AG04450 (cell line): ENCODE data around the gene TMEM145. TPM values are rescaled to one million over a fixed set of nuclear protein-coding genes. Genes with fewer than 3 reads are reported as not detected.

Experiments used
- CTCF ChIA-PET: fragments of 300-600, 350-600 bp; formaldehyde crosslinking; extraction: SDS; loops from one replicate; lab custom pipeline; 2022; ENCODE audit warnings: antibody characterized with exemption, inconsistent platforms; lab: Charles Lee
- POLR2A ChIA-PET: fragments of 350-600 bp; formaldehyde crosslinking; extraction: SDS; loops from one replicate; lab custom pipeline; 2021; ENCODE audit warnings: antibody characterized with exemption, inconsistent platforms; lab: Yijun Ruan, JAX
- DNase-seq: peaks from one replicate; pipeline ENCODE4 v3.0.0-alpha.2; 2011; ENCODE audit warnings: low read depth, low spot score
- H3K27ac ChIP-seq: one replicate; pipeline ENCODE4 v1.5.1; 2012; ENCODE audit warnings: low read depth, low read length, control low read depth
- H3K27me3 ChIP-seq: one replicate; pipeline ENCODE4 v1.6.0; 2012; ENCODE audit warnings: low read length; ENCODE audit not compliant: control insufficient read depth, insufficient read depth
- H3K4me3 ChIP-seq: 2 replicates; pipeline ENCODE4 v1.5.1; 2011; ENCODE audit warnings: mild to moderate bottlenecking, low read depth, low read length, control low read depth
- H3K9me3 ChIP-seq: 2 replicates; pipeline ENCODE4 v1.5.1; 2012; ENCODE audit warnings: low read length; ENCODE audit not compliant: control insufficient read depth, insufficient read depth
- polyA plus RNA-seq: library from polyadenylated mRNA; depleted of rRNA; stranded (reverse); fragments of >200 nt; gene quantifications from 2 replicates; pipeline ENCODE4 v1.2.3, GENCODE V29; 2011
- TF ChIP-seq, protein P1 (sequence below): IDR thresholded peaks from 2 replicates; pipeline ENCODE4 v1.5.1; 2011; ENCODE audit warnings: low read depth, low read length, control low read depth, inconsistent platforms

Gene TMEM145
- polyA plus RNA-seq, 1 experiment = not detected

DNA sequence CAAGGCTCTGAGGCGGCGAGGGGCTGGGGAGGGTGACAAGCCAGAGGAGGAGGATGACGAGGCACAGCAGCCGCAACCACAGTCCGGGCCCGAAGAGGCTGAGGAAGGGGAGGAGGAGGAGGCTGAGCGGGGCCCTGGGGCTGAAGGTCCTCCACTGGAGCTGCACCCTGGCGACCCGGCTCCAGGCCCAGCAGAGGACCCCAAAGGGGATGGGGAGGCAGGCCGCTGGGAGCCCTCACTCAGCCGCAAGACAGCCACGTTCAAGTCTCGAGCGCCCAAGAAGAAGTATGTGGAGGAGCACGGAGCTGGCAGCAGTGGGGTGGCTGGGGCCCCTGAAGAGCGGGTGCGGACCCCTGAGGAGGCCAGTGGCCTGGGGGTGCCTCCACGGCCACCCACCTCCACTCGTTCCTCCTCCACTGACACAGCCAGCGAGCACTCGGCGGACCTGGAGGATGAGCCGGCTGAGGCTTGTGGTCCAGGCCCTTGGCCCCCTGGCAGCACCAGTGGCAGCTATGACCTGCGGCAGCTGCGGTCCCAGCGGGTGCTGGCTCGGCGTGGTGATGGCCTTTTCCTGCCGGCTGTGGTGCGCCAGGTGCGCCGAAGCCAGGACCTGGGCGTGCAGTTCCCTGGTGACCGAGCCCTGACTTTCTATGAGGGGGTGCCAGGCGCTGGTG lies 41.1 kb upstream of the TMEM145 start:
- TF ChIP-seq, protein P1, sequence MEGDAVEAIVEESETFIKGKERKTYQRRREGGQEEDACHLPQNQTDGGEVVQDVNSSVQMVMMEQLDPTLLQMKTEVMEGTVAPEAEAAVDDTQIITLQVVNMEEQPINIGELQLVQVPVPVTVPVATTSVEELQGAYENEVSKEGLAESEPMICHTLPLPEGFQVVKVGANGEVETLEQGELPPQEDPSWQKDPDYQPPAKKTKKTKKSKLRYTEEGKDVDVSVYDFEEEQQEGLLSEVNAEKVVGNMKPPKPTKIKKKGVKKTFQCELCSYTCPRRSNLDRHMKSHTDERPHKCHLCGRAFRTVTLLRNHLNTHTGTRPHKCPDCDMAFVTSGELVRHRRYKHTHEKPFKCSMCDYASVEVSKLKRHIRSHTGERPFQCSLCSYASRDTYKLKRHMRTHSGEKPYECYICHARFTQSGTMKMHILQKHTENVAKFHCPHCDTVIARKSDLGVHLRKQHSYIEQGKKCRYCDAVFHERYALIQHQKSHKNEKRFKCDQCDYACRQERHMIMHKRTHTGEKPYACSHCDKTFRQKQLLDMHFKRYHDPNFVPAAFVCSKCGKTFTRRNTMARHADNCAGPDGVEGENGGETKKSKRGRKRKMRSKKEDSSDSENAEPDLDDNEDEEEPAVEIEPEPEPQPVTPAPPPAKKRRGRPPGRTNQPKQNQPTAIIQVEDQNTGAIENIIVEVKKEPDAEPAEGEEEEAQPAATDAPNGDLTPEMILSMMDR = no peak
- Histone ChIP-seq H3K27me3 (no peaks in the 10 kb centered on the region), H3K4me3 (no peak overlapping the region), H3K27ac (no peak overlapping the region), H3K9me3 (no peaks in the 10 kb centered on the region; the same call in 1 of the 2 replicates)
- ChIA-PET CTCF (no interaction called here), POLR2A (no interaction called here)
- no peak for DNase-seq

DNA sequence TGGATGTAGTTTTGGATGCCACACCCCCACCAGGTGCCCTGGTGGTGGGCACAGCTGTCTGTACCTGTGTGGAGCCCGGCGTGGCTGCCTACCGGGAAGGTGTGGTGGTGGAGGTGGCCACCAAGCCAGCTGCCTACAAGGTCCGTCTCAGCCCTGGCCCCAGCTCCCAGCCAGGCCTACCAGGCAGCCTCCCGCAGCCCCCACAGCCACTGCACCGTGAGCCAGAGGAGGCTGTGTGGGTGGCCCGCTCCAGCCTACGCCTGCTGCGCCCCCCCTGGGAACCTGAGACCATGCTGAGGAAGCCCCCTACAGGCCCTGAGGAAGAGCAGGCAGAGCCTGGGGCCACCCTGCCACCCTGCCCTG lies 40.6 kb upstream of the TMEM145 start:
- ChIA-PET CTCF (no interaction called here), POLR2A (no interaction called here)
- H3K27me3 ChIP-seq = no peaks in the 10 kb centered on the region
- no peak for DNase-seq
- H3K9me3 ChIP-seq = no peaks in the 10 kb centered on the region; the same call in 1 of the 2 replicates
- H3K27ac ChIP-seq = no peak overlapping the region
- TF ChIP-seq, protein P1 = no peak
- H3K4me3 ChIP-seq = no peak overlapping the region

DNA sequence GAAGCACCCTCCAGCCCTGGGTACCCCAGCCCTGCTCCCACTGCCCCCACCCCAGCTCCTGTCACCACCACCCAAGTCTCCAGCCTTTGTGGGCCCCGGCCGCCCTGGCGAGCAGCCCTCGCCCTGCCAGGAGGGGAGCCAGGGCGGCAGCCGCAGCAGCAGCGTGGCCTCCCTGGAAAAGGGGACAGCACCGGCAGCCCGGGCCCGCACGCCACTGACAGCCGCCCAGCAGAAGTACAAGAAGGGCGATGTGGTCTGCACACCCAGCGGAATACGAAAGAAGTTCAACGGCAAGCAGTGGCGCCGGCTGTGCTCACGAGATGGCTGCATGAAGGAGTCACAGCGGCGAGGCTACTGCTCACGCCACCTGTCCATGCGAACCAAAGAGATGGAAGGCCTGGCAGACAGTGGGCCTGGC lies 40.1 kb upstream of the TMEM145 start:
- TF ChIP-seq, protein P1 = no peak
- Histone ChIP-seq H3K27ac (no peak overlapping the region), H3K9me3 (no peaks in the 10 kb centered on the region; the same call in 1 of the 2 replicates), H3K4me3 (no peak overlapping the region), H3K27me3 (no peaks in the 10 kb centered on the region)
- CTCF ChIA-PET = no interaction called here
- DNase-seq = no peak
- POLR2A ChIA-PET = no interaction called here

DNA sequence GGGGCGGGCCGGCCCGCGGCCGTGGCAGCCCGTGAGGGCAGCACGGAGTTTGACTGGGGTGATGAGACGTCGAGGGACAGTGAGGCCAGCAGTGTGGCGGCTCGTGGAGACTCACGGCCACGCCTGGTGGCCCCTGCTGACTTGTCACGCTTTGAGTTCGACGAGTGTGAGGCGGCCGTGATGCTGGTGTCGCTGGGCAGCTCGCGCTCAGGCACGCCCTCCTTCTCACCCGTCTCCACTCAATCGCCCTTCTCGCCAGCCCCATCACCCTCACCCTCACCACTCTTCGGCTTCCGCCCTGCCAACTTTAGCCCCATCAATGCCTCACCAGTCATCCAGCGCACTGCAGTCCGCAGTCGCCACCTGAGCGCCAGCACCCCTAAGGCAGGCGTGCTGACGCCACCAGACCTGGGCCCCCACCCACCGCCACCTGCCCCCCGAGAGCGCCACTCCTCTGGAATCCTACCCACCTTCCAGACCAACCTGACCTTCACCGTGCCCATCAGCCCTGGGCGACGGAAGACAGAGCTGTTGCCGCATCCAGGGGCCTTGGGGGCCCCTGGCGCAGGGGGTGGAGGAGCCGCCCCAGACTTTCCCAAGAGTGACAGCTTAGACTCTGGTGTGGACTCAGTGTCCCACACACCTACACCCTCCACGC lies 39.6 kb upstream of the TMEM145 start:
- TF ChIP-seq, protein P1 = no peak
- POLR2A ChIA-PET = no interaction called here
- CTCF ChIA-PET = no interaction called here

DNA sequence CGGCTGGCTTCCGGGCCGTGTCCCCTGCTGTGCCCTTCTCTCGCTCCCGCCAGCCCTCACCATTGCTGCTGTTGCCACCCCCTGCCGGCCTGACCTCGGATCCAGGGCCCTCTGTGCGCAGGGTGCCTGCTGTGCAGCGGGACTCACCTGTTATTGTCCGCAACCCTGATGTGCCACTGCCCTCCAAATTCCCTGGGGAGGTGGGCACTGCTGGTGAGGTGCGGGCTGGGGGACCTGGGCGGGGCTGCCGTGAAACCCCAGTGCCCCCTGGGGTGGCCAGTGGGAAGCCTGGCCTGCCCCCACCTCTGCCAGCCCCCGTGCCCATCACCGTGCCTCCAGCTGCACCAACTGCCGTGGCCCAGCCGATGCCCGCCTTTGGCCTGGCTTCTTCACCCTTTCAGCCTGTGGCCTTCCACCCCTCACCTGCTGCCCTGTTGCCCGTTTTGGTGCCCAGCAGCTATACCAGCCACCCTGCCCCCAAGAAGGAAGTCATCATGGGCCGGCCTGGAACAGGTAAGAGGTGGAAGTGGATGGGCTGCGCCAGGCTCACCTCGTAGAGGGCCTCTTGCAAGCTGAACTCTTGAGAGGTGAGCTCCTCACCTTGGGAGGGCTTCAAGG lies 38.9 kb upstream of the TMEM145 start:
- TF ChIP-seq, protein P1 = no peak
- H3K9me3 ChIP-seq = no peaks in the 10 kb centered on the region; the same call in 1 of the 2 replicates
- no peak overlapping the region for H3K4me3 ChIP-seq
- POLR2A ChIA-PET = interaction anchor here (0.6 kb wide), 1 partner anchor 16 kb away, joined by 3 read pairs; no protein-coding TSS in a partner anchor
- H3K27ac ChIP-seq = no peak overlapping the region
- CTCF ChIA-PET = interaction anchor here (0.9 kb wide), 1 partner anchor 27 kb away, joined by 3 read pairs; no protein-coding TSS in a partner anchor
- H3K27me3 ChIP-seq = no peaks in the 10 kb centered on the region
- no peak for DNase-seq

More for the DNA sequence above, 39.6 kb upstream of the TMEM145 start:
- H3K27me3 ChIP-seq = no peaks in the 10 kb centered on the region
- DNase-seq = no peak
- no peaks in the 10 kb centered on the region; the same call in 1 of the 2 replicates for H3K9me3 ChIP-seq
- no peak overlapping the region for H3K4me3 ChIP-seq
- H3K27ac ChIP-seq = no peak overlapping the region
